Thyroid gland (tissue), 4 donors: ENCODE data around the gene CWC22. TPM values are rescaled to one million over a fixed set of nuclear protein-coding genes. Genes with fewer than 3 reads are reported as not detected.

Experiments used
- DNase-seq, 2 donors: peaks; one replicate each; pipeline ENCODE4 v3.0.0-alpha.2; 2019
- H3K27ac ChIP-seq, 3 donors: fragments of 200-600 bp; sonication (generic); 1 replicate in 2 of 3; 2 replicates in 1 of 3; pipeline ENCODE4 v1.5.1; 2016 to 2019; ENCODE audit warnings: mild to moderate bottlenecking in 1 of 3, moderate library complexity in 1 of 3
- H3K27me3 ChIP-seq: fragments of 200-600 bp; sonication (generic); one replicate; pipeline ENCODE4 v1.5.1; 2019
- H3K36me3 ChIP-seq, 2 donors: fragments of 200-600 bp; sonication (generic); one replicate each; pipeline ENCODE4 v1.5.1; 2016 to 2019
- H3K4me1 ChIP-seq, 2 donors: fragments of 200-600 bp; sonication (generic); one replicate each; pipeline ENCODE4 v1.5.1; 2017 to 2019
- H3K4me3 ChIP-seq, 3 donors: fragments of 200-600 bp; sonication (generic); replicated peaks in 1 of 3; 1 replicate in 2 of 3; 2 replicates in 1 of 3; pipeline ENCODE4 v1.5.1; 2016; ENCODE audit warnings: mild to moderate bottlenecking in 1 of 3
- H3K9me3 ChIP-seq: fragments of 200-600 bp; sonication (generic); one replicate; pipeline ENCODE4 v1.5.1; 2017
- CTCF ChIP-seq, 6 experiments: fragments of 200-600 bp in 3 of 6; fragments of 450-650 bp in 3 of 6; sonication (generic) in 3 of 6; IDR thresholded peaks; one replicate each; pipeline ENCODE4 v1.5.1; 2016 to 2019; ENCODE audit warnings: antibody characterized with exemption in 6 of 6, mild to moderate bottlenecking in 2 of 6, inconsistent platforms in 1 of 6, moderate library complexity in 1 of 6
- POLR2A ChIP-seq, 2 donors: fragments of 450-650 bp; IDR thresholded peaks; one replicate each; pipeline ENCODE4 v1.6.1; 2017; ENCODE audit warnings: antibody characterized with exemption in 2 of 2, mild to moderate bottlenecking in 2 of 2, moderate library complexity in 1 of 2
- WGBS, 2 donors: methylation state at CpG; one replicate each; pipeline ENCODE4 v1.1.5; 2017; 5-methylcytosine and 5-hydroxymethylcytosine counted together
- intact Hi-C: fragments of 100-400 bp; cut with DNase I; formaldehyde crosslinking; loops from one replicate; pipeline ENCODE4 v1.15.1; 2023
- total RNA-seq, 4 donors: library from RNA; depleted of rRNA; stranded (reverse); fragments of >200 nt; gene quantifications; one replicate each; pipeline ENCODE4 v1.2.3, GENCODE V29; 2016

CWC22 gene
- total RNA-seq, 4 donors from 2014 or later: 22.0 to 31.7 (median 26.8) TPM

GRCh38 chr2:179917272-179917671, 89.8 kb downstream of the CWC22 start:
- intact Hi-C loops: no loop called here
- H3K9me3 ChIP-seq: no peaks in the 10 kb centered on the region
- no peaks in the 10 kb centered on the region for H3K4me1 ChIP-seq
- TF ChIP-seq CTCF (IDR thresholded peaks at IDR 0.05) (no peak), POLR2A (IDR thresholded peaks at IDR 0.05) (no peak)
- H3K27me3 ChIP-seq: no peaks in the 10 kb centered on the region
- no peak overlapping the region for H3K27ac ChIP-seq
- no peak for DNase-seq
- no peaks in the 10 kb centered on the region for H3K36me3 ChIP-seq
- H3K4me3 ChIP-seq: no peak overlapping the region

- 36 to 37% methylated on average over 1 of the region's 1 CpG for WGBS, 2 donors
- Histone ChIP-seq H3K27me3 (no peaks in the 10 kb centered on the region), H3K9me3 (no peaks in the 10 kb centered on the region), H3K36me3 (no peaks in the 10 kb centered on the region), H3K4me3 (no peak overlapping the region), H3K27ac (no peak overlapping the region), H3K4me1 (no peaks in the 10 kb centered on the region)
- DNase-seq: no peak
- intact Hi-C loops: no loop called here
- TF ChIP-seq CTCF (IDR thresholded peaks at IDR 0.05) (no peak), POLR2A (IDR thresholded peaks at IDR 0.05) (no peak)
Measured at GRCh38 chr2:179915395-179915992, 91.6 kb downstream of the CWC22 start.

DNA sequence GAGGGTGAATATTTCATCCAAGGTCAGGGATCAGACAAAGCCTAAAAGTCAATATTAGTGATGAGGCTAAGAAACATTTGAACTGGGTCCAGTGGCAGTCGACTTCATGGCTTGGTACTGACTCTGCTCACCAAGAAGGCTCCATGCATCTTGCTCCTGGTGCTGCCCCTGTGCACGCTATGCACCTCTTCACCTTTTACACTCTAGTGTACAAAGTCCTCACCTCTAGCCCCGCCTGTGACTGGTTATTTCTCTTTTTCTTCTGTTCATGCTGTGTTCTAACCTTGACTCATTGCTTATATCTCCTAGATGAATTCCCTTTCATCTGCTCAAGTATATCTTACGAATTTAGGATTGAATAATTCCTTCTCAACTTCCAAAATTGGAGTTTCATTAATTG, 93.3 kb downstream of the CWC22 start:
- TF ChIP-seq POLR2A (IDR thresholded peaks at IDR 0.05): no peak
- TF ChIP-seq CTCF (IDR thresholded peaks at IDR 0.05): no peak
- no peak for DNase-seq
- H3K27ac ChIP-seq: no peak overlapping the region
- intact Hi-C loops: no loop called here
- H3K4me3 ChIP-seq: no peak overlapping the region
- 86 to 88% methylated on average over 4 of the region's 4 CpGs for WGBS, 2 donors
- no peaks in the 10 kb centered on the region for H3K9me3 ChIP-seq
- no peaks in the 10 kb centered on the region for H3K27me3 ChIP-seq
- no peaks in the 10 kb centered on the region for H3K36me3 ChIP-seq
- H3K4me1 ChIP-seq: no peaks in the 10 kb centered on the region

- no peak for TF ChIP-seq CTCF (IDR thresholded peaks at IDR 0.05)
- no peak for TF ChIP-seq POLR2A (IDR thresholded peaks at IDR 0.05)
- no peaks in the 10 kb centered on the region for H3K4me1 ChIP-seq
- intact Hi-C loops: no loop called here
Measured at GRCh38 chr2:179911569-179911968, 95.5 kb downstream of the CWC22 start.

DNA sequence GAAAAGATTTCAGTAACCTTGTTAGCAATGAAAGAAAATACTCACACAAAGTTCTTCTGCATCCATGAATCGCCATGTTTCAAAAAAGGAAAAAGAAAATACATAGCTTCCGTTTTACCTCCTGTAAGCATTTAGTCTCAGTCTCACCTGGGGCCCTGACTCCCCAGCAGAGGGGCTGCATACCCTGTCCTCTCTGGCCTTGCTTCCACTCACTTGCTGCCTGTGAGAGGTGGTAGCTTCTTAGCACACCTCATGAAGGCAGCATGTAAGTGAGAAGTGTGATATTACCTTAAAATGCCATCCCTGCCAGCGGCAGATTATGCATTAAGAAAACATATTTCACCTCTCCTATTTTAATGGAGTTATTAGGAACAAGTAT, 96.4 kb downstream of the CWC22 start:
- Histone ChIP-seq H3K27me3 (no peaks in the 10 kb centered on the region), H3K4me3 (no peak overlapping the region), H3K36me3 (no peaks in the 10 kb centered on the region), H3K4me1 (no peaks in the 10 kb centered on the region), H3K9me3 (no peaks in the 10 kb centered on the region), H3K27ac (no peak overlapping the region)
- TF ChIP-seq POLR2A (IDR thresholded peaks at IDR 0.05) (no peak), CTCF (IDR thresholded peaks at IDR 0.05) (no peak)
- 60 to 69% methylated on average over 3 of the region's 3 CpGs for WGBS, 2 donors
- DNase-seq: no peak
- intact Hi-C loops: no loop called here

More at GRCh38 chr2:179911569-179911968, 95.5 kb downstream of the CWC22 start:
- Histone ChIP-seq H3K4me3 (no peak overlapping the region), H3K27me3 (no peaks in the 10 kb centered on the region), H3K27ac (no peak overlapping the region), H3K9me3 (no peaks in the 10 kb centered on the region), H3K36me3 (no peaks in the 10 kb centered on the region)
- DNase-seq: no peak
- 72 to 89% methylated on average over 3 of the region's 3 CpGs for WGBS, 2 donors
